GM21723 (cell line): ENCODE measurements around the gene RRAS.
"Not testable (repeated sequence)": the region's sequence is repeated elsewhere in the genome, so short reads cannot be mapped to it uniquely, and the experiment has no call there.

Experiments used
- ATAC-seq: cut with Tn5 transposase; IDR thresholded peaks from one replicate; pipeline ENCODE4 v1.9.1; 2021; ENCODE audit warnings: mild to moderate bottlenecking, moderate library complexity; ENCODE audit not compliant: unreplicated experiment

Gene RRAS

GRCh38 chr19:49633273-49633672 is 6.7 kb downstream of the RRAS start:
- ATAC-seq = not testable (repeated sequence)

GRCh38 chr19:49632576-49632975 is 7.4 kb downstream of the RRAS start:
- ATAC-seq = no peak

- no peak for ATAC-seq
These were observed 8.2 kb downstream of the RRAS start for GRCh38 chr19:49631610-49632192.

GRCh38 chr19:49631014-49631588 is 8.8 kb downstream of the RRAS start:
- ATAC-seq = no peak

GRCh38 chr19:49629659-49630058 is 10.3 kb downstream of the RRAS start:
- ATAC-seq = no peak

- ATAC-seq = no peak
These were observed 13.7 kb downstream of the RRAS start for GRCh38 chr19:49626226-49626625.

GRCh38 chr19:49624967-49625910 is 14.7 kb downstream of the RRAS start:
- ATAC-seq = no peak

- not testable (repeated sequence) for ATAC-seq
These were observed 22.1 kb downstream of the RRAS start for GRCh38 chr19:49617860-49618259.

- ATAC-seq = no peak
These were observed 23.0 kb downstream of the RRAS start for GRCh38 chr19:49616945-49617344.

- ATAC-seq = no peak
These were observed 23.4 kb downstream of the RRAS start for GRCh38 chr19:49616532-49616931.

- no peak for ATAC-seq
These were observed 24.1 kb downstream of the RRAS start for GRCh38 chr19:49615861-49616260.

- ATAC-seq = no peak
These were observed 25.7 kb downstream of the RRAS start for GRCh38 chr19:49614096-49614833.

GRCh38 chr19:49613374-49613773 is 26.6 kb downstream of the RRAS start:
- no peak for ATAC-seq

GRCh38 chr19:49609499-49610092 is 30.3 kb downstream of the RRAS start:
- ATAC-seq = no peak

- no peak for ATAC-seq
These were observed 34.3 kb downstream of the RRAS start for GRCh38 chr19:49605605-49606004.

GRCh38 chr19:49602806-49603205 is 37.1 kb downstream of the RRAS start:
- no peak for ATAC-seq

GRCh38 chr19:49601482-49602038 is 38.4 kb downstream of the RRAS start:
- ATAC-seq = no peak

- ATAC-seq = no peak
These were observed 40.3 kb downstream of the RRAS start for GRCh38 chr19:49599378-49600295.

GRCh38 chr19:49597703-49597974 is 42.3 kb downstream of the RRAS start:
- ATAC-seq = no peak
